ENCODE measurements around the gene RNF126. TPM values are rescaled to one million over a fixed set of nuclear protein-coding genes. Genes with fewer than 3 reads are reported as not detected.

Gene RNF126
- total and polyA plus RNA-seq, 2 experiments from 2014 or later = 95.7 to 112 TPM

DNA sequence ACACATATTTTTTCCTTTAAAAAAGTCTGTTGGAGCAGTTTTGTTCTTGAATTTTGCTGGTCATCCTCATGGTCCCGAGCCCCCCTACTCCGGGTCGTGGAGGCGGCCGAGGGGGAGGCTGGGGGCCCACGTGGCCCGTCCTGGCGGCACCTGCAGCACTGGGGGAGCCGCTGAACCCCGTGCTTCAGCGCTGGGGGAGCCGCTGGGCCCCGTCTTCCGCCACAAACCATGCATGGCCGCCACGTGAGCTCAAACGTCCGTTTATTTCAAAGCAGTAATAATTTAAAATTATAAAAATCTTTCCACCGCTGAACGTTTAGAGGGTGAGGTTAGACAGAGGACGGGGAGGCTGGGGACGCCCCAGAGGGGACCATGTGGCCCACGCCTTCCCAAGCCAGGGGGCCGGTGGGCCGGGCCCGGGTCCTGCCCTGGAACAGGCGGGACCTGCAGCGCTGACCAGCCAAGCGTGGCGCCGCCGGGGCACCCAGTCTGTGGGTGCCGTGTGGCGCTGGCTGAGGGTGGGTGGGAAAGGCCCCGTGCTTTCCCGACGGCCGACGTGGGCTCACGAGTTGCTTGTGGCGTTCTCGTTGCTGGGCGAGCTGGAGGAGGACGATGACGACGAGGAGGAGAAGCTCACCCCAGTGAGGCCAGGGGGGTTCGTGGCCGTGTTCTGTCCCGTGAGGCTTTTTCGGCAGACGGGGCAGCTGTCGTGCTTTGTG, 15.3 kb downstream of the RNF126 start:
- no peaks in the 10 kb centered on the region; the same call in 1 of the 2 replicates for H4K20me1 ChIP-seq (replicated peaks; ENCODE audit: insufficient read depth)
- H3K27me3 ChIP-seq (ENCODE audit: insufficient read depth) = no peaks in the 10 kb centered on the region
- no peak overlapping the region for H3K4me2 ChIP-seq
- ATAC-seq (no peak), DNase-seq (ENCODE audit: low spot score) (no peak)
- Mint-ChIP-seq H3K4me3 (no peak overlapping the region), H3K27ac (no peak overlapping the region), H3K4me1 (no peaks in the 10 kb centered on the region), H3K9me3 (no peaks in the 10 kb centered on the region), H3K36me3 (ENCODE audit: low read depth) (peaks cover 21% of the 10 kb centered on the region), H3K27me3 (ENCODE audit: insufficient read depth, low read depth, poor library complexity) (peaks cover 8% of the 10 kb centered on the region)
- 0 out of 2 replicates have a peak, but pooled peaks cover 5% of the 10 kb centered on the region for H3K36me3 ChIP-seq (ENCODE audit: insufficient read depth)
- no peak overlapping the region for H2AFZ ChIP-seq
- no peaks in the 10 kb centered on the region for H3K4me1 ChIP-seq (ENCODE audit: insufficient read depth)
- no peak overlapping the region for H3K27ac ChIP-seq (ENCODE audit: low read depth)
- H3K4me3 ChIP-seq = no peak overlapping the region
- 0 out of 2 replicates have a peak, but pooled peaks cover 3% of the 10 kb centered on the region for H3F3A ChIP-seq (replicated peaks; ENCODE audit: low read depth)
- no peaks in the 10 kb centered on the region for H3K9me2 ChIP-seq (ENCODE audit: insufficient read depth)
- H3K79me2 ChIP-seq (replicated peaks; ENCODE audit: insufficient read depth) = peaks cover 6% of the 10 kb centered on the region
- TF ChIP-seq, protein P1, sequence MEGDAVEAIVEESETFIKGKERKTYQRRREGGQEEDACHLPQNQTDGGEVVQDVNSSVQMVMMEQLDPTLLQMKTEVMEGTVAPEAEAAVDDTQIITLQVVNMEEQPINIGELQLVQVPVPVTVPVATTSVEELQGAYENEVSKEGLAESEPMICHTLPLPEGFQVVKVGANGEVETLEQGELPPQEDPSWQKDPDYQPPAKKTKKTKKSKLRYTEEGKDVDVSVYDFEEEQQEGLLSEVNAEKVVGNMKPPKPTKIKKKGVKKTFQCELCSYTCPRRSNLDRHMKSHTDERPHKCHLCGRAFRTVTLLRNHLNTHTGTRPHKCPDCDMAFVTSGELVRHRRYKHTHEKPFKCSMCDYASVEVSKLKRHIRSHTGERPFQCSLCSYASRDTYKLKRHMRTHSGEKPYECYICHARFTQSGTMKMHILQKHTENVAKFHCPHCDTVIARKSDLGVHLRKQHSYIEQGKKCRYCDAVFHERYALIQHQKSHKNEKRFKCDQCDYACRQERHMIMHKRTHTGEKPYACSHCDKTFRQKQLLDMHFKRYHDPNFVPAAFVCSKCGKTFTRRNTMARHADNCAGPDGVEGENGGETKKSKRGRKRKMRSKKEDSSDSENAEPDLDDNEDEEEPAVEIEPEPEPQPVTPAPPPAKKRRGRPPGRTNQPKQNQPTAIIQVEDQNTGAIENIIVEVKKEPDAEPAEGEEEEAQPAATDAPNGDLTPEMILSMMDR (conservative IDR thresholded peaks at IDR 0.05; ENCODE audit: low read depth in 2 of 2) = no peak
- TF ChIP-seq CREB1 (CRISPR knock-in tag; IDR thresholded peaks at IDR 0.05; ENCODE audit: low read depth) = no peak
- TF ChIP-seq, protein P2, sequence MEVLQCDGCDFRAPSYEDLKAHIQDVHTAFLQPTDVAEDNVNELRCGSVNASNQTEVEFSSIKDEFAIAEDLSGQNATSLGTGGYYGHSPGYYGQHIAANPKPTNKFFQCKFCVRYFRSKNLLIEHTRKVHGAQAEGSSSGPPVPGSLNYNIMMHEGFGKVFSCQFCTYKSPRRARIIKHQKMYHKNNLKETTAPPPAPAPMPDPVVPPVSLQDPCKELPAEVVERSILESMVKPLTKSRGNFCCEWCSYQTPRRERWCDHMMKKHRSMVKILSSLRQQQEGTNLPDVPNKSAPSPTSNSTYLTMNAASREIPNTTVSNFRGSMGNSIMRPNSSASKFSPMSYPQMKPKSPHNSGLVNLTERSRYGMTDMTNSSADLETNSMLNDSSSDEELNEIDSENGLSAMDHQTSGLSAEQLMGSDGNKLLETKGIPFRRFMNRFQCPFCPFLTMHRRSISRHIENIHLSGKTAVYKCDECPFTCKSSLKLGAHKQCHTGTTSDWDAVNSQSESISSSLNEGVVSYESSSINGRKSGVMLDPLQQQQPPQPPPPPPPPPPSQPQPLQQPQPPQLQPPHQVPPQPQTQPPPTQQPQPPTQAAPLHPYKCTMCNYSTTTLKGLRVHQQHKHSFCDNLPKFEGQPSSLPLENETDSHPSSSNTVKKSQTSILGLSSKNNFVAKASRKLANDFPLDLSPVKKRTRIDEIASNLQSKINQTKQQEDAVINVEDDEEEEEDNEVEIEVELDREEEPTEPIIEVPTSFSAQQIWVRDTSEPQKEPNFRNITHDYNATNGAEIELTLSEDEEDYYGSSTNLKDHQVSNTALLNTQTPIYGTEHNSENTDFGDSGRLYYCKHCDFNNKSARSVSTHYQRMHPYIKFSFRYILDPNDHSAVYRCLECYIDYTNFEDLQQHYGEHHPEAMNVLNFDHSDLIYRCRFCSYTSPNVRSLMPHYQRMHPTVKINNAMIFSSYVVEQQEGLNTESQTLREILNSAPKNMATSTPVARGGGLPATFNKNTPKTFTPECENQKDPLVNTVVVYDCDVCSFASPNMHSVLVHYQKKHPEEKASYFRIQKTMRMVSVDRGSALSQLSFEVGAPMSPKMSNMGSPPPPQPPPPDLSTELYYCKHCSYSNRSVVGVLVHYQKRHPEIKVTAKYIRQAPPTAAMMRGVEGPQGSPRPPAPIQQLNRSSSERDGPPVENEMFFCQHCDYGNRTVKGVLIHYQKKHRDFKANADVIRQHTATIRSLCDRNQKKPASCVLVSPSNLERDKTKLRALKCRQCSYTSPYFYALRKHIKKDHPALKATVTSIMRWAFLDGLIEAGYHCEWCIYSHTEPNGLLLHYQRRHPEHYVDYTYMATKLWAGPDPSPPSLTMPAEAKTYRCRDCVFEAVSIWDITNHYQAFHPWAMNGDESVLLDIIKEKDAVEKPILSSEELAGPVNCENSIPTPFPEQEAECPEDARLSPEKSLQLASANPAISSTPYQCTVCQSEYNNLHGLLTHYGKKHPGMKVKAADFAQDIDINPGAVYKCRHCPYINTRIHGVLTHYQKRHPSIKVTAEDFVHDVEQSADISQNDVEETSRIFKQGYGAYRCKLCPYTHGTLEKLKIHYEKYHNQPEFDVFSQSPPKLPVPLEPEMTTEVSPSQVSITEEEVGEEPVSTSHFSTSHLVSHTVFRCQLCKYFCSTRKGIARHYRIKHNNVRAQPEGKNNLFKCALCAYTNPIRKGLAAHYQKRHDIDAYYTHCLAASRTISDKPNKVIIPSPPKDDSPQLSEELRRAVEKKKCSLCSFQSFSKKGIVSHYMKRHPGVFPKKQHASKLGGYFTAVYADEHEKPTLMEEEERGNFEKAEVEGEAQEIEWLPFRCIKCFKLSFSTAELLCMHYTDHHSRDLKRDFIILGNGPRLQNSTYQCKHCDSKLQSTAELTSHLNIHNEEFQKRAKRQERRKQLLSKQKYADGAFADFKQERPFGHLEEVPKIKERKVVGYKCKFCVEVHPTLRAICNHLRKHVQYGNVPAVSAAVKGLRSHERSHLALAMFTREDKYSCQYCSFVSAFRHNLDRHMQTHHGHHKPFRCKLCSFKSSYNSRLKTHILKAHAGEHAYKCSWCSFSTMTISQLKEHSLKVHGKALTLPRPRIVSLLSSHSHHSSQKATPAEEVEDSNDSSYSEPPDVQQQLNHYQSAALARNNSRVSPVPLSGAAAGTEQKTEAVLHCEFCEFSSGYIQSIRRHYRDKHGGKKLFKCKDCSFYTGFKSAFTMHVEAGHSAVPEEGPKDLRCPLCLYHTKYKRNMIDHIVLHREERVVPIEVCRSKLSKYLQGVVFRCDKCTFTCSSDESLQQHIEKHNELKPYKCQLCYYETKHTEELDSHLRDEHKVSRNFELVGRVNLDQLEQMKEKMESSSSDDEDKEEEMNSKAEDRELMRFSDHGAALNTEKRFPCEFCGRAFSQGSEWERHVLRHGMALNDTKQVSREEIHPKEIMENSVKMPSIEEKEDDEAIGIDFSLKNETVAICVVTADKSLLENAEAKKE (CRISPR knock-in tag; IDR thresholded peaks at IDR 0.05) = no peak
- TF ChIP-seq JUNB (IDR thresholded peaks at IDR 0.05; ENCODE audit: unreplicated experiment) = no peak
- TF ChIP-seq, protein P3, sequence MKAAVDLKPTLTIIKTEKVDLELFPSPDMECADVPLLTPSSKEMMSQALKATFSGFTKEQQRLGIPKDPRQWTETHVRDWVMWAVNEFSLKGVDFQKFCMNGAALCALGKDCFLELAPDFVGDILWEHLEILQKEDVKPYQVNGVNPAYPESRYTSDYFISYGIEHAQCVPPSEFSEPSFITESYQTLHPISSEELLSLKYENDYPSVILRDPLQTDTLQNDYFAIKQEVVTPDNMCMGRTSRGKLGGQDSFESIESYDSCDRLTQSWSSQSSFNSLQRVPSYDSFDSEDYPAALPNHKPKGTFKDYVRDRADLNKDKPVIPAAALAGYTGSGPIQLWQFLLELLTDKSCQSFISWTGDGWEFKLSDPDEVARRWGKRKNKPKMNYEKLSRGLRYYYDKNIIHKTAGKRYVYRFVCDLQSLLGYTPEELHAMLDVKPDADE (IDR thresholded peaks at IDR 0.05) = no peak
- TF ChIP-seq, protein P4, sequence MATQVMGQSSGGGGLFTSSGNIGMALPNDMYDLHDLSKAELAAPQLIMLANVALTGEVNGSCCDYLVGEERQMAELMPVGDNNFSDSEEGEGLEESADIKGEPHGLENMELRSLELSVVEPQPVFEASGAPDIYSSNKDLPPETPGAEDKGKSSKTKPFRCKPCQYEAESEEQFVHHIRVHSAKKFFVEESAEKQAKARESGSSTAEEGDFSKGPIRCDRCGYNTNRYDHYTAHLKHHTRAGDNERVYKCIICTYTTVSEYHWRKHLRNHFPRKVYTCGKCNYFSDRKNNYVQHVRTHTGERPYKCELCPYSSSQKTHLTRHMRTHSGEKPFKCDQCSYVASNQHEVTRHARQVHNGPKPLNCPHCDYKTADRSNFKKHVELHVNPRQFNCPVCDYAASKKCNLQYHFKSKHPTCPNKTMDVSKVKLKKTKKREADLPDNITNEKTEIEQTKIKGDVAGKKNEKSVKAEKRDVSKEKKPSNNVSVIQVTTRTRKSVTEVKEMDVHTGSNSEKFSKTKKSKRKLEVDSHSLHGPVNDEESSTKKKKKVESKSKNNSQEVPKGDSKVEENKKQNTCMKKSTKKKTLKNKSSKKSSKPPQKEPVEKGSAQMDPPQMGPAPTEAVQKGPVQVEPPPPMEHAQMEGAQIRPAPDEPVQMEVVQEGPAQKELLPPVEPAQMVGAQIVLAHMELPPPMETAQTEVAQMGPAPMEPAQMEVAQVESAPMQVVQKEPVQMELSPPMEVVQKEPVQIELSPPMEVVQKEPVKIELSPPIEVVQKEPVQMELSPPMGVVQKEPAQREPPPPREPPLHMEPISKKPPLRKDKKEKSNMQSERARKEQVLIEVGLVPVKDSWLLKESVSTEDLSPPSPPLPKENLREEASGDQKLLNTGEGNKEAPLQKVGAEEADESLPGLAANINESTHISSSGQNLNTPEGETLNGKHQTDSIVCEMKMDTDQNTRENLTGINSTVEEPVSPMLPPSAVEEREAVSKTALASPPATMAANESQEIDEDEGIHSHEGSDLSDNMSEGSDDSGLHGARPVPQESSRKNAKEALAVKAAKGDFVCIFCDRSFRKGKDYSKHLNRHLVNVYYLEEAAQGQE (IDR thresholded peaks at IDR 0.05; ENCODE audit: unreplicated experiment) = no peak
- no peak for TF ChIP-seq EZH2 (IDR thresholded peaks at IDR 0.05; ENCODE audit: low read depth, unreplicated experiment)
- TF ChIP-seq POLR2AphosphoS5 (IDR thresholded peaks at IDR 0.05; ENCODE audit: low read depth) = no peak
- no peak for TF ChIP-seq ZNF331 (CRISPR knock-in tag; IDR thresholded peaks at IDR 0.05; ENCODE audit: low read depth)
- TF ChIP-seq NANOG (IDR thresholded peaks at IDR 0.05; ENCODE audit: borderline replicate concordance) = no peak
